Cardiac muscle cell (in vitro differentiated cells and primary cell): ENCODE measurements around the gene COMMD3. TPM values are rescaled to one million over a fixed set of nuclear protein-coding genes. Genes with fewer than 3 reads are reported as not detected.

ENCODE experiments used
- DNase-seq, 2 donors: peaks; one replicate each; pipeline versions ENCODE4 v3.0.0 to v3.0.0-alpha.2; 2010 to 2017; ENCODE audit warnings: low read depth in 1 of 2, low spot score in 1 of 2
- H3K27ac ChIP-seq: fragments of 200-600 bp; sonication (generic); 2 replicates; pipeline ENCODE4 v1.5.1; 2016
- H3K27me3 ChIP-seq: fragments of 200-600 bp; sonication (generic); 2 replicates; pipeline ENCODE4 v1.6.0; 2016; ENCODE audit warnings: control low read depth
- H3K36me3 ChIP-seq: fragments of 200-600 bp; sonication (generic); 2 replicates; pipeline ENCODE4 v1.5.1; 2016; ENCODE audit warnings: control low read depth
- H3K4me1 ChIP-seq: fragments of 200-600 bp; sonication (generic); 2 replicates; pipeline ENCODE4 v1.8.1; 2017; ENCODE audit warnings: low read depth, mild to moderate bottlenecking, mixed run types
- H3K4me3 ChIP-seq: fragments of 200-600 bp; sonication (generic); 2 replicates; pipeline ENCODE4 v1.5.1; 2016; ENCODE audit warnings: mild to moderate bottlenecking
- H3K9me3 ChIP-seq: fragments of 200-600 bp; sonication (generic); 2 replicates; pipeline ENCODE4 v1.5.1; 2017; ENCODE audit warnings: low read depth, mild to moderate bottlenecking, control low read depth
- polyA plus RNA-seq: library from polyadenylated mRNA; unstranded; fragments of >200 nt; fragmentation: Nextera tagmentation; extraction: Ambion mirVana; gene quantifications from 2 replicates; pipeline ENCODE4 v1.2.1, GENCODE V29; 2016
- total RNA-seq: library from RNA; depleted of rRNA; stranded (reverse); fragments of >200 nt; gene quantifications from 2 replicates; pipeline ENCODE4 v1.2.3, GENCODE V29; 2016
- TF ChIP-seq, protein P1 (sequence below): IDR thresholded peaks from 2 replicates; pipeline ENCODE4 v1.5.1; 2012; ENCODE audit warnings: low read depth, mild to moderate bottlenecking, low read length

The COMMD3 gene
- total and polyA plus RNA-seq, 2 experiments from 2014 or later, result 54.3 to 132 TPM

DNA sequence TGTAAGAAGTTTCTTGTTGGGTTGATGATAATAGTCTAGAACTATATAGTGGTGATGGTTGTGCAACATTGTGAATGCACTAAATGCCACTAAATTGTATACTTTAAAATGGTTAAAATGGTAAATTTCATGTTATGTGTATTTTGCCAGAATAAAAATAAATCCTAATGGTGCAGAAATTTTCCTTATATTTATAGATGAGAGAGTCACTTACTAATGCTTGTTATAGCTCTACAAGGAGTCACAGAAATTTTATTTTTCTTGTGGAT, 50.2 kb downstream of the COMMD3 start:
- Histone ChIP-seq H3K27me3 (no peaks in the 10 kb centered on the region), H3K27ac (no peak overlapping the region), H3K9me3 (no peaks in the 10 kb centered on the region), H3K4me1 (no peaks in the 10 kb centered on the region), H3K36me3 (no peaks in the 10 kb centered on the region), H3K4me3 (no peak overlapping the region)
- DNase-seq, result no peak
- TF ChIP-seq, protein P1, sequence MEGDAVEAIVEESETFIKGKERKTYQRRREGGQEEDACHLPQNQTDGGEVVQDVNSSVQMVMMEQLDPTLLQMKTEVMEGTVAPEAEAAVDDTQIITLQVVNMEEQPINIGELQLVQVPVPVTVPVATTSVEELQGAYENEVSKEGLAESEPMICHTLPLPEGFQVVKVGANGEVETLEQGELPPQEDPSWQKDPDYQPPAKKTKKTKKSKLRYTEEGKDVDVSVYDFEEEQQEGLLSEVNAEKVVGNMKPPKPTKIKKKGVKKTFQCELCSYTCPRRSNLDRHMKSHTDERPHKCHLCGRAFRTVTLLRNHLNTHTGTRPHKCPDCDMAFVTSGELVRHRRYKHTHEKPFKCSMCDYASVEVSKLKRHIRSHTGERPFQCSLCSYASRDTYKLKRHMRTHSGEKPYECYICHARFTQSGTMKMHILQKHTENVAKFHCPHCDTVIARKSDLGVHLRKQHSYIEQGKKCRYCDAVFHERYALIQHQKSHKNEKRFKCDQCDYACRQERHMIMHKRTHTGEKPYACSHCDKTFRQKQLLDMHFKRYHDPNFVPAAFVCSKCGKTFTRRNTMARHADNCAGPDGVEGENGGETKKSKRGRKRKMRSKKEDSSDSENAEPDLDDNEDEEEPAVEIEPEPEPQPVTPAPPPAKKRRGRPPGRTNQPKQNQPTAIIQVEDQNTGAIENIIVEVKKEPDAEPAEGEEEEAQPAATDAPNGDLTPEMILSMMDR, result no peak

DNA sequence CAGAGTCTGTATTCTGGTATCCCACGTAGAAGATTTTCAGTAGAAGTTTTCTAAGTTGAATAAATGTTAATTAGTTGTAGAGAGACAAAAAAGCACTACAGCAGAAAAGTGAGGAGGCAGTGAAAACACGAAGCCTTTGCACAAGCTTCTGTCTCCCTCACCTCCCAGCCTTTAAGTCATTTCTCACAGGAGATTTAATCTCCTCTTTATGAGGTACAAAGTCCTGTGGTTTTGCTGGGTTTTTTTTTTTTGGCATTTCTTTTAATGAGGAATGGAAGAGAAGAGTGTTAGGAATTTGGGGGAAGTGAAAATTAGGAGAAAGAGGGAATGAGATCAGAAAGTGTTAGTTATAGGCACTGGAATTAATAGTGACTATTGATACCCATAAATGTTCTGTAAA, 50.6 kb downstream of the COMMD3 start:
- H3K4me1 ChIP-seq, result no peaks in the 10 kb centered on the region
- H3K27ac ChIP-seq, result no peak overlapping the region
- no peak for DNase-seq
- H3K9me3 ChIP-seq, result no peaks in the 10 kb centered on the region
- H3K4me3 ChIP-seq, result no peak overlapping the region
- no peaks in the 10 kb centered on the region for H3K36me3 ChIP-seq
- H3K27me3 ChIP-seq, result no peaks in the 10 kb centered on the region
- TF ChIP-seq, protein P1, result no peak

DNA sequence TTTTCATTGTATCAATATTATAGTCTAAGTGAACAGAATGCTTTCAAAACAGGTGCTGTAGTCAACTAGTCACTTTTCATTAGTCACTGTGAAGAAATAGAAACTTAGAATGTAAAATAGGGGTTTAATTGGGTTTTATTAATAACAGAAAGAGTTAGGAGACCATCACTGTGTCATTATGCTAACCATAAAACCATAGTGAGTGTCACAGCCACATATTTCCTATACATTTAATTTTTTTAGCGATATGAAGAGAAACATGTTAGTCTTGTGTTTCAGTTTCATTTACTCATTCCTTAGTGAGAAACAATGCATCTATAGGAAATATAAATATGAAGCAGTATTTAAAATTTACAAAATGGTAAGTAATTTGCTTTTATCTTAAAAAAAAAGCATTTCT, 51.3 kb downstream of the COMMD3 start:
- H3K4me1 ChIP-seq, result no peaks in the 10 kb centered on the region
- H3K27me3 ChIP-seq, result no peaks in the 10 kb centered on the region
- no peaks in the 10 kb centered on the region for H3K9me3 ChIP-seq
- H3K27ac ChIP-seq, result no peak overlapping the region
- TF ChIP-seq, protein P1, result no peak
- DNase-seq, result no peak
- H3K36me3 ChIP-seq, result no peaks in the 10 kb centered on the region
- no peak overlapping the region for H3K4me3 ChIP-seq

DNA sequence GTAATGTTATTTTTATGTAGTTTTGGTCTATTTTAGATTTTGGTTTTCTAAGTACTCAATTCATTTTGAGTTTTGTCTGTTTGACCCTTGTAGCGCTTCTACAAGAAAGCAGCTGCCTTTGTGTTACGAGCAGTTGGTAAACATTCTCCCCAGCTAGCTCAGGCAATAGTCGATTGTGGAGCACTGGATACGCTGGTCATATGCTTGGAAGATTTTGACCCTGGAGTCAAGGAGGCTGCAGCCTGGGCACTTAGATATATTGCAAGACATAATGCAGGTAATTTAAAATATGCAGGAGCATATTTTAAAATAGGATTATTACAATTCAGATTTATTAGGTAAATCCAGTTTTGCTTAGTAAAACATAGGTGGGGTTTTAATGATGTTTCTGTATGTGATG, 52.2 kb downstream of the COMMD3 start:
- H3K4me1 ChIP-seq, result no peaks in the 10 kb centered on the region

DNA sequence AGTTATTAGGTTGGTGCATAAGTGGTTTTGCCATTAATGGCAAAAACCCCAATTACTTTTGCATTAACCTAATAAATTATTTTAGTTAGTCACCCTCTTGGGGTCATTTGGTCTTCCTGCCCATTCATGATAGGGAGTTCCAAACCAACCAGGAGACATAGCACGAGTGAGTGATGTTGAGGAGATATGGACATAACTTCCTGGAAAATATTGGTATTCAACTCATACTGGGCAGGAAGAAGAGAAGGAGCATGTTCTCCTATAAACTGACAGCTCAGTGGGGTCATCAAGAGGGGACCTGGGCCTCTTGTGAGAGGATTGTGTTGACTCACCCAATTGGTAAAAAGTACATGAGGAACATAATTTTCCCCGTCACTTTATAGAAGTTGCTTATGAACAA, 52.8 kb downstream of the COMMD3 start:
- no peak overlapping the region for H3K27ac ChIP-seq
- no peaks in the 10 kb centered on the region for H3K27me3 ChIP-seq
- H3K4me3 ChIP-seq, result no peak overlapping the region
- H3K4me1 ChIP-seq, result no peaks in the 10 kb centered on the region
- H3K36me3 ChIP-seq, result no peaks in the 10 kb centered on the region
- no peaks in the 10 kb centered on the region for H3K9me3 ChIP-seq
- no peak for DNase-seq
- TF ChIP-seq, protein P1, result no peak

More for the DNA sequence above, 52.2 kb downstream of the COMMD3 start:
- Histone ChIP-seq H3K4me3 (no peak overlapping the region), H3K9me3 (no peaks in the 10 kb centered on the region), H3K27ac (no peak overlapping the region), H3K36me3 (no peaks in the 10 kb centered on the region), H3K27me3 (no peaks in the 10 kb centered on the region)
- no peak for DNase-seq
- TF ChIP-seq, protein P1, result no peak

DNA sequence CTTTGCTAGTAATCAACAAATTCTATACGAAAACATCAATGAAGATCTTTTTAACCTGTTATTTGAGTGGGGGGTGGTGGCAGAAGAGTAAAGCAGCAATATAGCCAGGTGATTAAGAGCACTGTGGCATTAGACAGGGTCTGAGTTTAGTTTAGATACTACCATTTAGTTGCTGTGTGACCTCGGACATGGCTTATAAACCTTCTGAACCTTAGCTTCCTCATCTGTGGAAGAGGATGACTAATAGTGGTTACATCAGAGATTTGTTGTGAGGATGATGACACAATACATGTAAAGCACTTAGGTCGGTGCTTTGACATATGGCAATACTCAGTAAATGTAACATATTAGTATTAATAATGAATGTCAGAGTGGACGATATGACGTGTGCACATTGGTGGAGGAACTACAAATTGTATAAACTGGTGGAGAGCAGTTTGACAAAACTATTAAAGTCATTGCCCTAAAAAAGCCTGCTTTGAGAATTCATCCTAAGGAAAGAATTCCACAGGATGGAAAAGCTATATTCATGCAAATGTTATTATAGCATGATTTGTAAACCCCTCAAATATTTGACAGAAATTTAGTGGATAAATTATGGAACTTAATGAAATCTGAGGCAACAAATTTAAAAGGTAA, 53.4 kb downstream of the COMMD3 start:
- H3K4me3 ChIP-seq, result no peak overlapping the region
- TF ChIP-seq, protein P1, result no peak
- H3K9me3 ChIP-seq, result no peaks in the 10 kb centered on the region
- no peaks in the 10 kb centered on the region for H3K36me3 ChIP-seq
- no peaks in the 10 kb centered on the region for H3K27me3 ChIP-seq
- H3K27ac ChIP-seq, result no peak overlapping the region
- H3K4me1 ChIP-seq, result no peaks in the 10 kb centered on the region
- DNase-seq, result peak in 1 of 2 donors; percentile 46
